SH-SY5Y (cell line): Measurements from ENCODE around the gene PKD1L1.

Experiments
- GATA2 ChIP-seq: IDR thresholded peaks from 2 replicates; pipeline ENCODE4 v1.6.1; 2011; ENCODE audit warnings: mild to moderate bottlenecking, low read depth, low read length
- GATA3 ChIP-seq: IDR thresholded peaks from 2 replicates; pipeline ENCODE4 v1.6.1; 2011; ENCODE audit warnings: low read depth, mild to moderate bottlenecking, low read length, moderate library complexity

DNA sequence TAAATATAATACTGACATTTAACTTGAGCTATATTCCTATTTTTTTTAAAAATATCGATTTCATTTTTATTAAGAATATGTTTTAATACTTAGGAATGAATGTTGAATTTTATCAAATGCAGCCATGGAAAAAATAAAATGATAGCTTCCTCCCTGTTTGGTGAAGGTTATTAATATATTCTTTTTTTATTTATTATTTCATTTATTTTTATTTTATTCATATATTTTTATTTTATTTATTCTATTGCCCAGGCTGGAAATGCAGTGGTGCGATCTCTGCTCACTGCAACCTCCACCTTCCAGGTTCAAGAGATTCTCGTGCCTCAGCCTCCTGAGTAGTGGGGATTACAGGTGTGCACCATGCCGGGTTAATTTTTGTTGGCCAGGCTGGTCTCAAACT is 160.2 kb downstream of the PKD1L1 start:
- TF ChIP-seq GATA2: no peak
- no peak for TF ChIP-seq GATA3
